Measurements from ENCODE around the gene MYO10.
A peak's percentile ranks its signal among the peaks of the same experiment; 100 is the strongest.

Gene MYO10

DNA sequence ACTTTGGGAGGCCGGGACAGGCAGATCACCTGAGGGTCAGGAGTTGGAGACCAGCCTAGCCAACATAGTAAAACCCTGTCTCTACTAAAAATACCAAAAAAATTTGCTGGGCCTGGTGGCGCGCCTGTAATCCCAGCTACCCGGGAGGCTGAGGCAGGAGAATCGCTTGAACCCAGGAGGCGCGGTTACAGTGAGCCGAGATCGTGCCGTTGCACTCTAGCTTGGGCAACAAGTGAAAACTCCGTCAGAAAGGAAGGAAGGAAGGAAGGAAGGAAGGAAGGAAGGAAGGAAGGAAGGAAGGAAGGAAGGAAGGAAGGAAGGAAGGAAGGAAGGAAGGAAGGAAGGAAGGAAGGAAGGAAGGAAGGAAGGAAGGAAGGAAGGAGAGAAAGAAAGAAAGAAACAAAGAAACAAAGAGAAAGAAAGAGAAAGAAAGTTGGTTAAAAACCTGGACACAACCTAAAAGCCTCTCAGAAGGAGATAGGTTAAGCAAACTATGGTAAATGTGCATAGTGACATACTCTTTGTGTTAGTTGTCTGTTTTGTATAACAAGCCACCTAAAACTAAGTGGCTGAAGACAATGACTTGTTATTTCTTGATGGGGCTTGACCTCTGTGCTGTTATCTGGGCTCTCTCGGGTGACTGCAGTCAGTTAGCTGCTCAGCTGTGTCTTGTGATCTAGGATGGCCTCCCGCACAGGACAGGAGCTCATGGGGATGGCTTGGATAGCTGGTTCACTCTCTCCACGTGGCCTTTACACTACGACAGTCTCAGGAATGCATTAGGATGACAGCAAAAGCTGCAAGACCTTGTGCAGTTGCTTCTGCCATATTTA is 8.0 kb upstream of the MYO10 start:
- H3K4me3 ChIP-seq (ENCODE audit: low read depth, low read length): no peak overlapping the region
- TF ChIP-seq, protein P1, sequence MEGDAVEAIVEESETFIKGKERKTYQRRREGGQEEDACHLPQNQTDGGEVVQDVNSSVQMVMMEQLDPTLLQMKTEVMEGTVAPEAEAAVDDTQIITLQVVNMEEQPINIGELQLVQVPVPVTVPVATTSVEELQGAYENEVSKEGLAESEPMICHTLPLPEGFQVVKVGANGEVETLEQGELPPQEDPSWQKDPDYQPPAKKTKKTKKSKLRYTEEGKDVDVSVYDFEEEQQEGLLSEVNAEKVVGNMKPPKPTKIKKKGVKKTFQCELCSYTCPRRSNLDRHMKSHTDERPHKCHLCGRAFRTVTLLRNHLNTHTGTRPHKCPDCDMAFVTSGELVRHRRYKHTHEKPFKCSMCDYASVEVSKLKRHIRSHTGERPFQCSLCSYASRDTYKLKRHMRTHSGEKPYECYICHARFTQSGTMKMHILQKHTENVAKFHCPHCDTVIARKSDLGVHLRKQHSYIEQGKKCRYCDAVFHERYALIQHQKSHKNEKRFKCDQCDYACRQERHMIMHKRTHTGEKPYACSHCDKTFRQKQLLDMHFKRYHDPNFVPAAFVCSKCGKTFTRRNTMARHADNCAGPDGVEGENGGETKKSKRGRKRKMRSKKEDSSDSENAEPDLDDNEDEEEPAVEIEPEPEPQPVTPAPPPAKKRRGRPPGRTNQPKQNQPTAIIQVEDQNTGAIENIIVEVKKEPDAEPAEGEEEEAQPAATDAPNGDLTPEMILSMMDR (IDR thresholded peaks at IDR 0.05; ENCODE audit: low read depth, low read length): no peak

DNA sequence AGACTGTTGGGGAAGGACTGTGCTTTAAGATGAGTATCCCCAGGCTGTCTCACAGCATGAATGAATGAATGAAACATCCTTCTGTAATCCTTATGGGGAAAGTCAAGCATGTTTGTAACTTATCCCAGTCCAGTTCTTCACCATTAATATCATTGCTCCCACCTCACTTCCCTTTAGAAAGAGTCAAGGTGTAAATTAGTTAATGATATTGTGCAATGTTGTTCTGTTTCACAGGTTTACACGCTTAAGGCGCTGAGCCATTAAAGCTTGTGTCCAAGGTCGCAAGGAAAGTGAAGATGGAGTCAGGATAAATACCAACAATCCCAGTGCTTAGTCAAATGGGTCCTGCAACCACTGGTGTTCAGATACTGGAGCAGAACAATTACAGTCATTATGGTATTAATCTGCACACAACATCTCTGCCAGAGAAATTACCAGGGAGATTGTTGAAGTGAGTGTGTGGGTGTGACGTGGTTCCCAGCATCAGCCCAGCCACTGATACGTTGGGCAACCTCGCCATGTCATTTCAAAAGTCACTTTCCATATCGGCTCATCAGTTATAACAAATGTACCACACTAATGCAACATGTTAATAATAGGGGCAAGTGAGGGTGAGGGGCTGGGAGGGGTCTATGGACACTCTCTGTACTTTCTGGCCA is 1.5 kb upstream of the MYO10 start:
- no peak overlapping the region for H3K4me3 ChIP-seq (ENCODE audit: low read depth, low read length)
- TF ChIP-seq, protein P1 (IDR thresholded peaks at IDR 0.05; ENCODE audit: low read depth, low read length): no peak

DNA sequence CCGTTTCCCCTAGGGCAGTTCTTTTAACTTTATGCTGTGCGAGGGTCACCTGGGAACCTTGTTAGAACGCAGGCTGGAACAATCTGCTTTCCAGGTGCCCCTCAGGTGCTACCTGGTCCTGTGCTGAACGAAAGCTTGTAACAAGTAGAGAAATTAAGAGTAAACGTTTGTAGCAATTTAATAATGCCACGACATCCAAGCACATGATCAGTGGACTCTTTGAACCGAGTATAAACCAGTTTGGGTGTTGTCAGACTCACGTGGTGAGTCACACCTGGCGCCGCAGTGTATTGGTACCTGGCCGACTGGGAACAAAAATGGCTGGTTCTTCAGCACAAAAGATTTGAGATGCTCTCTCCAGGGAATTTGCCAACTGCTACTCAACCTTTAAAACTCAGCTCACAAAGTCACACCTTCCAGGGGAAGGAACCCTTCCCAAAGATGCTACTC is 926 bp upstream of the MYO10 start:
- peak overlapping the region; percentile 91 for H3K4me3 ChIP-seq (ENCODE audit: low read depth, low read length)
- TF ChIP-seq, protein P1 (IDR thresholded peaks at IDR 0.05; ENCODE audit: low read depth, low read length): no peak

DNA sequence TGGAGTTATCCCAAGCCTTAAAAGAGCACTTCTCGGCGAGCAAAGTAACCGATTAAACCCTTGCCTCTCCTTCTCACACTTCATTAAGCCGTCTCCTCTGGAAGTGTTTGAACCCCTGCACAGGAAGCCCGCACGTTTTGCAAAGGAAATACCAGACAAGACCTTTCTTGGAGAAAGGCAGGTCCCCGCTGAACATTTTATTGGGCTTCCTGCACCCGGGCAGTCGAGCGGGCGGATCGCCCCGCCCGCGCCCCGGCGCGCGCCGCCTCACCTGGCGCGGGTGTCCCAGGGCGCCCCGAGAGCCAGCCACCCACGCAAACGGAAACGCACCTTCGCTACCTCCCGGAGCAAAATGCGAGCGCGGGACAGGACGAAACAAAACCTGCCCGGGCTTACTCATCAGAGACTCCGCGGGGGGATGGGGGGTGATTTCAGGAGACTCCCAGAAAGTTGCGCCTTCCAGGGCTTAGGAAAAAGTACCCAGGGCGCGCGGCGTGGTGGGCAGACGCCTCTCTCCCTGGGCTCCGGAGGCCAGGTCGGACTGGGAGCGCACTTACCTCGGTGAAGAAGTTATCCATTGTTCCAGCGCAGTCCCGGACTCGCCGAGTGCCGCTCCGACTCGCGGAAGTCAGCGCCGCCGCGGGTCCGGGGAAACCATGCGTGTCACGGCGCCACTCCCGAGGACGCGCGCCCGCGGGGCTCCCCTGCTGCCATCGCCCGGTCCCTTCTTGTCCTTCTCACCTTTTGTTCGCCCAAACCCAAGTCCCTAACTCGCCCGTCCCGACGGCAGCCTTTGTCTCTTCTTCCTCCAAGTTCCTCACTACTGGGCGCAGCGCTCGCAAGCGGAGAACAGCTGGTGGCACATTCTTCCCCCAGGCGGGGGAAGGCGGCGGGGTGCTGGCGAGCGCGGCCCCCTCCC is 598 bp downstream of the MYO10 start:
- peak overlapping the region; percentile 91 for H3K4me3 ChIP-seq (ENCODE audit: low read depth, low read length)

DNA sequence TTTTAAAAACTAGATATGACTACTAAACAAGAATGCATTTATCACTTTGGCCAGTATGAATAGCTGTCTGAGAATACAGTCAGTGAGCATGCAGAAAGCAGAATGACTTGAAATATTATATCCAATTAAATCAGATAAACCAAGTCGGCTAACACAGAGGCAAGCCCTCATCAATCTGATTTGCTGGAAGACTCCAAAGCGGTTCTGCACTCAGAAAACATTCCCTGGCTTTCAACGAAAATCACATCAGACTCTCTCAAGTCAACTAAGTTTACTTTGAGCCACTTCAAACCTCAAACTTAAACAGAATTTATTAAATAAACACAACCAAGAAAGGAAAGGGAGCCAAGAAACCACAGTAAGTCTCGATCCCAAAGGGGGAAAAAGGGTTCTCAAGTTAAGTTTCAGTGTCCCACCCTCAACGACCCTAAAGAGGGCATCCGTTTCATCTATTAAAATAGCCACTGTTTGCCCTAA is 1.4 kb downstream of the MYO10 start:
- TF ChIP-seq, protein P1 (IDR thresholded peaks at IDR 0.05; ENCODE audit: low read depth, low read length): no peak
- H3K4me3 ChIP-seq (ENCODE audit: low read depth, low read length): peak overlapping the region; percentile 91

More for the DNA sequence above, 598 bp downstream of the MYO10 start:
- TF ChIP-seq, protein P1 (IDR thresholded peaks at IDR 0.05; ENCODE audit: low read depth, low read length): no peak

DNA sequence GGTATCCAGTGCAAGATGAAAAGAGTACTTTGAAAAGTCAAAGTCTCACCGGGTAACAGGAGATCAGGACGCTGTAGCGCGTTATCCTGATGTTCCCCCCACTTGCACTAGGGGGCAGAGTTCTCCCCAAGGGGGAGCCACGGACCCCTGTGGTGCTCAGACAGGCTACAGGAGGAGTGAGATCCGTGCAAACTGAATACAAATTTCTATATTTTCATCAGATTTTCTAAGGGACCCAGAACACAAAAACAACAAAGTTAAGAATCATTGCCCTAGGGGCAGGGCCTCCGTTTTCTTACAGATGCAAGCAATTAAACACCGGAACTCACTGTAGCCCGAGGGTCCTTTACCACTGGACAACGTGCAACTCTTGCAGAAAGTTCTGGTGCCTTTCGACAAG is 2.0 kb downstream of the MYO10 start:
- TF ChIP-seq, protein P1 (IDR thresholded peaks at IDR 0.05; ENCODE audit: low read depth, low read length): peak; percentile 94
- H3K4me3 ChIP-seq (ENCODE audit: low read depth, low read length): peak overlapping the region; percentile 91
